Measurements from ENCODE around the gene RUNX3. TPM values are rescaled to one million over a fixed set of nuclear protein-coding genes. Genes with fewer than 3 reads are reported as not detected.
"Not testable (repeated sequence)": the region's sequence is repeated elsewhere in the genome, so short reads cannot be mapped to it uniquely, and the experiment has no call there.

Gene RUNX3
- polyA plus RNA-seq (2013, experiment 1 of 2): 0.15 TPM
- polyA plus RNA-seq (2013, experiment 2 of 2): 0.25 TPM

DNA sequence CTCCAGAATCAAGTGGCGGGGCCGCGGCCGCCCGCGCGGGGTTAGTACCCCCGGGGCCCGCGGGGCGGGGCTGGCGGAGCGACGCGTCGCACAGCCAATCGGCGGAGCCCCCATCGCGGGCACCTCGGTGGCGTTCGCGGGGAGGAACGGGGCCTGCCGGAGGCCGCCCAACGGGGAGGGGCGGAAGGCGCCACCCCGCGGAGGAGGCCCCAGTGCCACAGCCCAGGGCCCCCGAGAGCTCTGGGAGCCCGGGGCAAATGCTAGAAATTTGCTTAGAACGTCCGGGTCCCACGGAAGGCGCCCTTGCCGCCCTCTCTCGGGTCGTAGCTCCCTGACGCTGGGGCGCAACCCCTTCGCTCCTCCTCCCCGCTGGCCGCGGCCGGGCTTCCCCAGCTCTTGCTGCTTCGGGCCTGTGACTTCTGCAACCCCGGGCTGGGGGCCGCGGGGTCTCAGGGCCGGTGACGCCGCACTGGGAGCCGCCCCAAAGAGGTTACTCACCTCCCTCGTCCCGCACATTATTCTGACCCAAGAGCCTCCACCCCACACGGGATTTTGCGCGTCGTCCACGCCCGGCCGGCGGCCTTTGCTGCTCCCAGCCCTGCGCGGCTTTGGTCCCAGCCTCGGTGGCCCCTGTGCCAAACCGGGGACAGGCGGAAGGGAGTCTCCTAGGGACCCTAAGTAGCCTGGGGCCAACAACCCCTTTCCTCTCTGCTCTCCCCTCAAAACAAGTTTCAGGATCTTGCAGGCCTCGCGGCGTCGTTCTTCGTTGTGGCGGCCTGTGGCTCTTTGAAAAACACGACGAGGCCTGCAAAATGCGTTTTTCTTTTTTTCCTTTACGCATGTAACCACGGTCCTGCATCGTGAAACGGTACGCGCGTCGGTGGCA is at the start of gene RUNX3:
Gene RUNX3 (minus strand): TSS at position 17 of the 886 bp plus-strand sequence. CDS start 408 bp downstream, outside the sequence.
- H3K27ac ChIP-seq (replicated peaks; ENCODE audit: low read length): no peak within 1 kb of the TSS
- H3K4me2 ChIP-seq (ENCODE audit: insufficient read depth, low read length, poor library complexity, severe bottlenecking): peak within 1 kb of the TSS; percentile 55
- H3K4me1 ChIP-seq (ENCODE audit: control insufficient read depth in 2 of 2, insufficient read depth in 1 of 2, low read depth in 1 of 2, low read length in 2 of 2): peaks cover 0 to 17% of the 10 kb centered on the region in 2 donors
- H3K79me1 ChIP-seq (ENCODE audit: low read depth, low read length): no peaks in the 10 kb centered on the region
- H2BK120ac ChIP-seq (ENCODE audit: low read depth, low read length): no peak within 1 kb of the TSS
- no peak within 1 kb of the TSS for H3K14ac ChIP-seq (ENCODE audit: low read length)
- H4K91ac ChIP-seq (ENCODE audit: low read depth, low read length, poor library complexity): no peak within 1 kb of the TSS
- WGBS, 2 donors (ENCODE audit: extremely low coverage in 2 of 2, insufficient read length in 2 of 2, insufficient replicate concordance in 1 of 2): no CpG with 5 or more reads among the region's 88 CpGs
- peak; percentile 54 for DNase-seq (ENCODE audit: low spot score)
- H3K18ac ChIP-seq (ENCODE audit: low read length): peak within 1 kb of the TSS; percentile 81
- no peaks in the 10 kb centered on the region for H3K36me3 ChIP-seq (replicated peaks in 1 of 2; ENCODE audit: control insufficient read depth in 2 of 2, insufficient read depth in 2 of 2, low read length in 2 of 2)
- H2BK15ac ChIP-seq (ENCODE audit: low read length): peak within 1 kb of the TSS; percentile 11
- peak within 1 kb of the TSS; percentile 38 for H3K23ac ChIP-seq (ENCODE audit: low read depth, low read length, poor library complexity)
- H3K4ac ChIP-seq (ENCODE audit: low read length): no peak within 1 kb of the TSS
- no peak within 1 kb of the TSS for H4K8ac ChIP-seq (ENCODE audit: low read depth, low read length)
- peaks cover 0 to 5% of the 10 kb centered on the region in 2 donors for H3K9me3 ChIP-seq (replicated peaks in 1 of 2; ENCODE audit: control insufficient read depth in 2 of 2, insufficient read depth in 1 of 2, low read depth in 1 of 2, low read length in 2 of 2)
- H2BK5ac ChIP-seq (ENCODE audit: low read length): no peak within 1 kb of the TSS
- H3K4me3 ChIP-seq (ENCODE audit: low read length in 2 of 2): peak within 1 kb of the TSS in 1 of 2 donors; percentile 63
- H3K9ac ChIP-seq (ENCODE audit: low read depth, low read length, poor library complexity): no peak within 1 kb of the TSS
- peak within 1 kb of the TSS; percentile 61 for H2AFZ ChIP-seq (ENCODE audit: low read length)
- peaks cover 56 to 98% (median 95%) of the 10 kb centered on the region in 3 experiments for H3K27me3 ChIP-seq (ENCODE audit: control insufficient read depth in 3 of 3, insufficient read depth in 3 of 3, low read depth in 1 of 3, low read length in 3 of 3)
- no peak within 1 kb of the TSS for H2BK12ac ChIP-seq (ENCODE audit: low read length)
- H2AK5ac ChIP-seq (ENCODE audit: low read depth, low read length): peak within 1 kb of the TSS; percentile 30

GRCh38 chr1:24979232-24979631 is 49.2 kb upstream of the RUNX3 start:
- H3K27me3 ChIP-seq (ENCODE audit: control insufficient read depth in 3 of 3, insufficient read depth in 3 of 3, low read depth in 1 of 3, low read length in 3 of 3); H4K91ac ChIP-seq (ENCODE audit: low read depth, low read length, poor library complexity); H2AFZ ChIP-seq (ENCODE audit: low read length); DNase-seq (ENCODE audit: low spot score); H3K9me3 ChIP-seq (replicated peaks in 1 of 2; ENCODE audit: control insufficient read depth in 2 of 2, insufficient read depth in 1 of 2, low read depth in 1 of 2, low read length in 2 of 2); H3K4me1 ChIP-seq (ENCODE audit: control insufficient read depth in 2 of 2, insufficient read depth in 1 of 2, low read depth in 1 of 2, low read length in 2 of 2); H3K36me3 ChIP-seq (replicated peaks in 1 of 2; ENCODE audit: control insufficient read depth in 2 of 2, insufficient read depth in 2 of 2, low read length in 2 of 2); H3K79me1 ChIP-seq (ENCODE audit: low read depth, low read length); H2AK5ac ChIP-seq (ENCODE audit: low read depth, low read length); H3K4me2 ChIP-seq (ENCODE audit: insufficient read depth, low read length, poor library complexity, severe bottlenecking); H3K27ac ChIP-seq (replicated peaks; ENCODE audit: low read length); H3K9ac ChIP-seq (ENCODE audit: low read depth, low read length, poor library complexity); H2BK15ac ChIP-seq (ENCODE audit: low read length); H2BK5ac ChIP-seq (ENCODE audit: low read length); H2BK12ac ChIP-seq (ENCODE audit: low read length); H3K4me3 ChIP-seq (ENCODE audit: low read length in 2 of 2); H3K4ac ChIP-seq (ENCODE audit: low read length); H2BK120ac ChIP-seq (ENCODE audit: low read depth, low read length); H4K8ac ChIP-seq (ENCODE audit: low read depth, low read length); H3K18ac ChIP-seq (ENCODE audit: low read length); H3K14ac ChIP-seq (ENCODE audit: low read length); H3K23ac ChIP-seq (ENCODE audit: low read depth, low read length, poor library complexity): not testable (repeated sequence)
- no CpG with 5 or more reads among the region's 4 CpGs for WGBS, 2 donors (ENCODE audit: extremely low coverage in 2 of 2, insufficient read length in 2 of 2, insufficient replicate concordance in 1 of 2)

DNA sequence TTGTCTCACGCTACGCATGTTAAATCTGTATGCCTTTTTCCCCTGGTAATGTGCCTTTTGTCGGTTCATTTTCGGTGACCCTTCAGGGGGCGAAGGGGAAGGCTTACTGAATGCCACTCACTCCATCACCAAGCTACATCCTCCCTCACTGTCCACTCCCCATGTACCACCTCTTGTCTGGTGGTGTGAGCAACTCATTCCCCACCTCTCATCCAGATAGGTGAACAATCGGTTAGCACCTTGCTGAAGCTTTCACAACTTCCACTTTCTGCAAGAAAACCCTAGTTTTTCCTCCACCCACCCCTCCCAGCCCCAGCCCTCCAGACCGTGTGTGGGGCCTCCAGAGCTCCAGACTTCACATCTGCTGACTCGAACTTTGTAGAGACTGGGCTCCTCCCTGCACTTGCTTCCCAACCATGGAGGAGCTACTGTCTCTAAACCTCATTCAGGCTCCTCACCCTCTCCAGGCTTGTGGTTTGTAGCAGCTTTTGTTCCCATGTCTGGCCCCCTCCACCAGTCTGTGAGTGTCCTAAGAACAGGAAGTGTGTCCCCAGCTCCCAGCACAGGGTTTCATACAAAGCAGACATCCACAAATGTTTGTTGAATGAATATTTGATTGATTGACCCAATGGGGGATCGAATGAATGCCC is 48.4 kb upstream of the RUNX3 start:
- no peak overlapping the region for H2BK120ac ChIP-seq (ENCODE audit: low read depth, low read length)
- H2BK5ac ChIP-seq (ENCODE audit: low read length): no peak overlapping the region
- no peak overlapping the region for H3K27ac ChIP-seq (replicated peaks; ENCODE audit: low read length)
- H4K8ac ChIP-seq (ENCODE audit: low read depth, low read length): no peak overlapping the region
- no peak overlapping the region for H3K14ac ChIP-seq (ENCODE audit: low read length)
- peaks cover 2 to 8% of the 10 kb centered on the region in 2 donors for H3K9me3 ChIP-seq (replicated peaks in 1 of 2; ENCODE audit: control insufficient read depth in 2 of 2, insufficient read depth in 1 of 2, low read depth in 1 of 2, low read length in 2 of 2)
- H2BK12ac ChIP-seq (ENCODE audit: low read length): no peak overlapping the region
- H3K36me3 ChIP-seq (replicated peaks in 1 of 2; ENCODE audit: control insufficient read depth in 2 of 2, insufficient read depth in 2 of 2, low read length in 2 of 2): no peaks in the 10 kb centered on the region
- H3K18ac ChIP-seq (ENCODE audit: low read length): peak overlapping the region; percentile 65
- H3K23ac ChIP-seq (ENCODE audit: low read depth, low read length, poor library complexity): no peak overlapping the region
- no peak overlapping the region for H3K9ac ChIP-seq (ENCODE audit: low read depth, low read length, poor library complexity)
- H3K4ac ChIP-seq (ENCODE audit: low read length): no peak overlapping the region
- H2BK15ac ChIP-seq (ENCODE audit: low read length): no peak overlapping the region
- H3K27me3 ChIP-seq (ENCODE audit: control insufficient read depth in 3 of 3, insufficient read depth in 3 of 3, low read depth in 1 of 3, low read length in 3 of 3): peaks cover 0 to 5% (median 0%) of the 10 kb centered on the region in 3 experiments
- WGBS, 2 donors (ENCODE audit: extremely low coverage in 2 of 2, insufficient read length in 2 of 2, insufficient replicate concordance in 1 of 2): no CpG with 5 or more reads among the region's 9 CpGs
- H3K4me3 ChIP-seq (ENCODE audit: low read length in 2 of 2): no peak overlapping the region
- H3K79me1 ChIP-seq (ENCODE audit: low read depth, low read length): no peaks in the 10 kb centered on the region
- H3K4me2 ChIP-seq (ENCODE audit: insufficient read depth, low read length, poor library complexity, severe bottlenecking): no peak overlapping the region
- H2AFZ ChIP-seq (ENCODE audit: low read length): no peak overlapping the region
- no peak overlapping the region for H4K91ac ChIP-seq (ENCODE audit: low read depth, low read length, poor library complexity)
- H3K4me1 ChIP-seq (ENCODE audit: control insufficient read depth in 2 of 2, insufficient read depth in 1 of 2, low read depth in 1 of 2, low read length in 2 of 2): no peaks in the 10 kb centered on the region
- DNase-seq (ENCODE audit: low spot score): no peak
- no peak overlapping the region for H2AK5ac ChIP-seq (ENCODE audit: low read depth, low read length)

DNA sequence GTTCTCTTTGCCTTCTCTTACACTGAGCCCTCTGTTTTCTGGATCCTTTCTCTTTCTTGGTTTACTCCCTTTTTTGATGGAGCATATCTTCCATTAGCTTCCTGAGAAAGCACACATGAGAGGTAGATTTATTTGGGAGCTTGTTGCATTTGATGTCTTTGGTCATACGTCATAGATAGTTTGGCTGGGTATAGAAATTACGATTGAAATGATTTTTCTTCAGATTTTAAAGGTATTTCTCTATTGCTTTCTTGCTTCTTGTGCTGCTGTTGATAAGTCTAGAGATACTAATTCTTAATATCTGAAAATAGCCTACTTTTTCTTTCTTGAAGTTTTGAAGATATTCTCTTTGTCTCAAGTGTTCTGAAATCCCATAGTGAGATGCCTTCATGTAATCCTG is 45.3 kb upstream of the RUNX3 start:
- Histone ChIP-seq H3K4me2 (ENCODE audit: insufficient read depth, low read length, poor library complexity, severe bottlenecking) (no peak overlapping the region), H2AK5ac (ENCODE audit: low read depth, low read length) (no peak overlapping the region), H2BK5ac (ENCODE audit: low read length) (no peak overlapping the region), H3K4me3 (ENCODE audit: low read length in 2 of 2) (no peak overlapping the region), H2AFZ (ENCODE audit: low read length) (no peak overlapping the region), H3K23ac (ENCODE audit: low read depth, low read length, poor library complexity) (no peak overlapping the region), H3K36me3 (replicated peaks in 1 of 2; ENCODE audit: control insufficient read depth in 2 of 2, insufficient read depth in 2 of 2, low read length in 2 of 2) (no peaks in the 10 kb centered on the region), H4K8ac (ENCODE audit: low read depth, low read length) (no peak overlapping the region), H2BK12ac (ENCODE audit: low read length) (no peak overlapping the region), H3K4me1 (ENCODE audit: control insufficient read depth in 2 of 2, insufficient read depth in 1 of 2, low read depth in 1 of 2, low read length in 2 of 2) (peaks cover 7 to 11% of the 10 kb centered on the region in 2 donors), H3K79me1 (ENCODE audit: low read depth, low read length) (no peaks in the 10 kb centered on the region), H3K9me3 (replicated peaks in 1 of 2; ENCODE audit: control insufficient read depth in 2 of 2, insufficient read depth in 1 of 2, low read depth in 1 of 2, low read length in 2 of 2) (peaks cover 5 to 11% of the 10 kb centered on the region in 2 donors), H2BK15ac (ENCODE audit: low read length) (no peak overlapping the region), H3K14ac (ENCODE audit: low read length) (no peak overlapping the region), H4K91ac (ENCODE audit: low read depth, low read length, poor library complexity) (no peak overlapping the region), H3K27ac (replicated peaks; ENCODE audit: low read length) (no peak overlapping the region), H2BK120ac (ENCODE audit: low read depth, low read length) (no peak overlapping the region), H3K27me3 (ENCODE audit: control insufficient read depth in 3 of 3, insufficient read depth in 3 of 3, low read depth in 1 of 3, low read length in 3 of 3) (peaks cover 0 to 3% (median 0%) of the 10 kb centered on the region in 3 experiments), H3K9ac (ENCODE audit: low read depth, low read length, poor library complexity) (no peak overlapping the region), H3K18ac (ENCODE audit: low read length) (no peak overlapping the region), H3K4ac (ENCODE audit: low read length) (no peak overlapping the region)
- DNase-seq (ENCODE audit: low spot score): no peak
- WGBS, 2 donors (ENCODE audit: extremely low coverage in 2 of 2, insufficient read length in 2 of 2, insufficient replicate concordance in 1 of 2): no CpG with 5 or more reads among the region's 2 CpGs
